Measurements from ENCODE around the gene GLRA3.

DNA sequence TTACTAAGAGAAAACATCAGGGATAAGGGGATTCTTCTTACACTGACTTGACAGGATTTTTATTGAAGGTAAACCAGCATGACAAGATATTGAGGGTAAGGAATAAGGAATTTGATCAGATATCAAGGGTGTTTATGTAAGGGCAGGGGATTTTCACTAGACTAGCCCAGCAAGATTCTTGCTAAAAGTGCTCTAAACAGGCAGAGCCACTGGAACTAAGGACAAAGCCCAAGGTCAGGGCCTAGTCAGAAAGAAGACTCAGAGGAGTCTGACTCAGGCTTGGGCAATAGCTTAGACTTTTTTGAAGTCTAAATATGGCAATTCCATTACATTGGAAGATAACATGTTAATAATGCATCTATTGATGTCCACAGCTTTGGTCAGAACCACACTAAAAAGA is 6.5 kb upstream of the GLRA3 start:
- TF ChIP-seq, protein P1, sequence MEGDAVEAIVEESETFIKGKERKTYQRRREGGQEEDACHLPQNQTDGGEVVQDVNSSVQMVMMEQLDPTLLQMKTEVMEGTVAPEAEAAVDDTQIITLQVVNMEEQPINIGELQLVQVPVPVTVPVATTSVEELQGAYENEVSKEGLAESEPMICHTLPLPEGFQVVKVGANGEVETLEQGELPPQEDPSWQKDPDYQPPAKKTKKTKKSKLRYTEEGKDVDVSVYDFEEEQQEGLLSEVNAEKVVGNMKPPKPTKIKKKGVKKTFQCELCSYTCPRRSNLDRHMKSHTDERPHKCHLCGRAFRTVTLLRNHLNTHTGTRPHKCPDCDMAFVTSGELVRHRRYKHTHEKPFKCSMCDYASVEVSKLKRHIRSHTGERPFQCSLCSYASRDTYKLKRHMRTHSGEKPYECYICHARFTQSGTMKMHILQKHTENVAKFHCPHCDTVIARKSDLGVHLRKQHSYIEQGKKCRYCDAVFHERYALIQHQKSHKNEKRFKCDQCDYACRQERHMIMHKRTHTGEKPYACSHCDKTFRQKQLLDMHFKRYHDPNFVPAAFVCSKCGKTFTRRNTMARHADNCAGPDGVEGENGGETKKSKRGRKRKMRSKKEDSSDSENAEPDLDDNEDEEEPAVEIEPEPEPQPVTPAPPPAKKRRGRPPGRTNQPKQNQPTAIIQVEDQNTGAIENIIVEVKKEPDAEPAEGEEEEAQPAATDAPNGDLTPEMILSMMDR (IDR thresholded peaks at IDR 0.05; ENCODE audit: extremely low read depth in 1 of 2, insufficient read depth in 1 of 2, low read depth in 1 of 2, low read length in 2 of 2) = no peak
- TF ChIP-seq POLR2A (IDR thresholded peaks at IDR 0.05; ENCODE audit: low read depth, low read length) = no peak
- no peak for TF ChIP-seq EZH2 (IDR thresholded peaks at IDR 0.05; ENCODE audit: borderline replicate concordance, low read depth, low read length, severe bottlenecking)
- TF ChIP-seq POLR2AphosphoS5 (IDR thresholded peaks at IDR 0.05; ENCODE audit: insufficient read depth, low read depth, low read length) = no peak
- TF ChIP-seq MAX (IDR thresholded peaks at IDR 0.05; ENCODE audit: insufficient read depth, insufficient read length) = no peak
- TF ChIP-seq FOS (IDR thresholded peaks at IDR 0.05; ENCODE audit: borderline replicate concordance, insufficient read depth, low read length) = no peak
- TF ChIP-seq JUN (IDR thresholded peaks at IDR 0.05; ENCODE audit: borderline replicate concordance, insufficient read depth, insufficient read length, low read depth) = no peak
